Activated T-cell treated with anti-CD3 and anti-CD28 coated beads, Interleukin-2, amount 50 U/mL, for 72 hours (primary cell): ENCODE data around the gene DNASE1L2. TPM values are rescaled to one million over a fixed set of nuclear protein-coding genes. Genes with fewer than 3 reads are reported as not detected.

Experiments used
- ATAC-seq, 2 donors: fragments of 150-1000 bp; cut with Tn5 transposase; replicated peaks in 1 of 2; 2 replicates each; pipeline ENCODE4 v1.10.0; 2021; ENCODE audit warnings: moderate library complexity in 2 of 2, mild to moderate bottlenecking in 1 of 2
- DNase-seq, 2 donors: peaks; one replicate each; pipeline ENCODE4 v3.0.0; 2021 to 2022; ENCODE audit warnings: mixed read lengths in 1 of 2
- H3K27ac Mint-ChIP-seq: one replicate; pipeline ENCODE4 v1.8.0; 2022; ENCODE audit warnings: mild to moderate bottlenecking, moderate library complexity, mixed read lengths
- H3K27me3 Mint-ChIP-seq: one replicate; pipeline ENCODE4 v1.8.0; 2022; ENCODE audit warnings: low read depth, mixed read lengths
- H3K36me3 Mint-ChIP-seq, 2 donors: one replicate each; pipeline ENCODE4 v1.8.0; 2022; ENCODE audit warnings: mixed read lengths in 2 of 2, mild to moderate bottlenecking in 1 of 2; ENCODE audit not compliant: insufficient read depth in 2 of 2
- H3K4me1 Mint-ChIP-seq: one replicate; pipeline ENCODE4 v1.8.0; 2022; ENCODE audit warnings: low read depth, mixed read lengths
- H3K4me3 Mint-ChIP-seq, 2 donors: one replicate each; pipeline ENCODE4 v1.8.0; 2022; ENCODE audit warnings: mild to moderate bottlenecking in 2 of 2, mixed read lengths in 2 of 2, moderate library complexity in 2 of 2
- H3K9me3 Mint-ChIP-seq, 2 donors: one replicate each; pipeline ENCODE4 v1.8.0; 2022; ENCODE audit warnings: mixed read lengths in 2 of 2
- total RNA-seq, 2 donors: library from RNA; stranded (reverse); gene quantifications; one replicate each; pipeline ENCODE4 v1.2.3, GENCODE V29; 2022

The DNASE1L2 gene
- total RNA-seq, 2 donors from 2014 or later = 1.1 TPM

DNA sequence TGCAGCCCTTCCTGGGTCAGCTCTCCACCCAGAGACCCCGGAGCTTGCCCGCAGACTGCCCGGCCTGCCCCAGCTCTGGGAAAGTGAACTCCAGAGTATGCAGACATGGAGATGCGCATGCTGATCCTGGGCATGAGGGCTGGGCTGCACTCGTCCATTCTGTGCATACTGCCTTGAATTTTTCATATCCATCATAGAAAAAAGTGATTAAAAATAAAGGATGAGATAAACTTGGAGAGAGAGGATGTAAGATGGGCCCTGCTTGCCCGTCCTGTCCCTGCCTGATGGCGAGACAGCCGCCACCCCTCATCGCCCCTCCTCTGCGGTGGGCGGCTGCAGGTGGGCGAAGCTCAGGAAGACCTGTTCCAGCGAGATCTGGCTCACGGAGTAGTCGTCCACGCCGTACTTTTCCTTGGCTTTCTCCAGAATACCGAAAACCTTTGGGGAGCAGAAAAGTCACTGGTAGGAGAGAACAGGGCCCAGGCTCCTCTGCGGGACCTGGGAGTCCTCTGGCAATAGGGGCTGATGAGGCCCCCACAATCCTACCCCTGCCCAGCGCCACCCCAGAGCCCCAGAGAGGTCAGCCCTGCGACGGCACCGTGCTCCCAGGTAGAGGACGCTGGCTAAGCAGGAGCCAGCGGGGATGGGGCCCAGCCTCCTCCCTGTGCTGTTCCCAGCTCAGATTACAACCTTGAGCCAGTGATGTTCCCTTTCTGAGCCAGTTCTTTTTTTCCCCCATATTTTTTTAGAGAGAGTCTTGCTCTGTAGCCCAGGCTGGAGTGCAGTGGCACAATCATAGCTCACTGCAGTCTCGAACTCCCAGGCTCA is 40.3 kb downstream of the DNASE1L2 start:
- Mint-ChIP-seq H3K4me1 (no peaks in the 10 kb centered on the region), H3K27ac (no peak overlapping the region), H3K9me3 (no peaks in the 10 kb centered on the region)

DNA sequence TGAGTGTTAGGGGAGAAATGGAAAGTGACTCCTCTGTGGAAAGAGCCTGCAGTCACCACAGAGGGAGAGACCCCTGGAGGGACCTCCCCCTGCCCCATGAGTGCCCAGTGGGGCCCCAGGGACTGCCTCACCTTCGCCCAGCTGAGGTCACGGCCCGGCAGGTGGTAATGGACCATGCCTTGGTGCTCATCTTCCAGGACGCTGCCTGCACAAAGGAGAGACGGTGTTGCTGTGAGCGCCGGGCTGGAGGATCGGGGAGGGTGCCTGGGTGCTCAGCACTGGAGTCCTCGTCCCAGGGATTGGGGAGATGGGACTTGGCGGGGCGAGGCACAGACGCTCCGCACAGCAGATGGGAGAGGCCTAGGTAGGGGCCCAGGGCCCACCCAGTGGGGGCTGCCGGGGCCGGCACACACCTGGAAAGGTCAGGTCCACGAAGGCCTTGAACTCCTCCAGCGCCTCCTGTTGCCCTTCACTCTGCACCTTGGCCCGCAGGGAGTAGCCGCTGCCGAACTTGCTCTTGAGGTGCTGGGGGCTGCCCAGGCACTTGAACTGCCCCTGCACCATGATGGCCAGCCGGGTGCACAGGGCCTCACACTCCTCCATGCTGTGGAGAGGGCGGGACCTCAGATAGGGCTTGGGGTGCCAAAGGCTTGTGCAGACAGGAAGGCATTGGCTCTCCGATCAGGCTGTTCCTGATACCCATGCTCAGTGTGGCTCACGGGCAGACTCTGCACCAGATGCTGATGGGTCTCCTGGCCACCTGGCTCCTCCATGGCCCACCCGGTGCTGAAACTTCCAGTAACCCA is 41.4 kb downstream of the DNASE1L2 start:
- ATAC-seq = no peak
- Mint-ChIP-seq H3K4me1 (no peaks in the 10 kb centered on the region), H3K27me3 (no peaks in the 10 kb centered on the region)

More for the DNA sequence above, 40.3 kb downstream of the DNASE1L2 start:
- Mint-ChIP-seq H3K36me3 (no peaks in the 10 kb centered on the region), H3K4me3 (no peak overlapping the region), H3K27me3 (no peaks in the 10 kb centered on the region)
- ATAC-seq (no peak), DNase-seq (no peak)

GRCh38 chr16:2278272-2278608 is 42.0 kb downstream of the DNASE1L2 start:
- Mint-ChIP-seq H3K4me3 (no peak overlapping the region), H3K9me3 (no peaks in the 10 kb centered on the region), H3K4me1 (no peaks in the 10 kb centered on the region), H3K27me3 (no peaks in the 10 kb centered on the region), H3K36me3 (no peaks in the 10 kb centered on the region), H3K27ac (no peak overlapping the region)
- no peak for DNase-seq
- ATAC-seq = no peak

More for the DNA sequence above, 41.4 kb downstream of the DNASE1L2 start:
- no peaks in the 10 kb centered on the region for H3K9me3 Mint-ChIP-seq
- H3K4me3 Mint-ChIP-seq = no peak overlapping the region
- no peak overlapping the region for H3K27ac Mint-ChIP-seq
- no peak for DNase-seq
- H3K36me3 Mint-ChIP-seq = no peaks in the 10 kb centered on the region

DNA sequence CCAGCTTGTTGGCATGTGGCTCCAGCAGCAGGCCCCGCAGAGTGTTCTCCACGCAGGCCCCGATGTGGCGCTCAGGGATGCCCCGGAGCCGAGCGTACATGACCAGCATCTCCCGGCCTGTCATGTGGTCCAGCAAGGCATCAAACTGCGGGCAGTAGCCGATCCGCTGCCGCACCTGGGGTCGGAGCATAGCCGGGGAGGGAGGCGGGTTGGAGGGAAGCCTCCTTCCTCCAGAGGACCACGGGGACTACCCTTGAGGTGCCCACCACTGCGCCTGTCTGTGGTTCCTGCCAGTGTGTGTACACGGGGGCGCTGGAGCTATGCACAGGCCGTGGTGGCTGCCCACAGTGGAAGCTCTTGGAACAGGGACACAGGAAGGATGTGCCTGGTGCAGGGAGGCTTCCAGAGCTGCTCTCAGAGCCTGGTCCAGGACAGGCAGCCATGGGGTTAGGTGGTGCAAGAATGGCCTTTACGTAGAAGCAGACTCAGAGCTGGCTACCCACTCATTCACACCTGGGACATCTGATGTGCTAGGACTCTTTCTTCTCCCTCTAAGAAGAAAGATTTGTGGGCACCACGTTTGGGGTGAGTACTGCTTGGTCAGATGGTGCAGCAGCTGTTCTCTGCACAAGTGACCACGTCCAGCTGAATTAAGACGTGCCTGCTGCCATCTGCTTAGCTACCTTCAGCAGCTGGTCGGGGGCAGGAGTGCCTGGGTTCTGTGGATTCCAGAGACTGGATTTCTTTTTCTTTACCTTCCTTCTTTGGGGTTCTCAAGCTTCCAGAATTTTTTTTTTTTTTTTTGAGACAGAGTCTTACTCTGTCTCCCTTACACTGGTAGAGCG is 42.9 kb downstream of the DNASE1L2 start:
- Mint-ChIP-seq H3K9me3 (no peaks in the 10 kb centered on the region), H3K27me3 (no peaks in the 10 kb centered on the region), H3K4me1 (no peaks in the 10 kb centered on the region), H3K4me3 (no peak overlapping the region), H3K36me3 (no peaks in the 10 kb centered on the region), H3K27ac (no peak overlapping the region)
- ATAC-seq (no peak), DNase-seq (no peak)

GRCh38 chr16:2280461-2280860 is 44.2 kb downstream of the DNASE1L2 start:
- ATAC-seq (no peak), DNase-seq (no peak)
- no peak overlapping the region for H3K4me3 Mint-ChIP-seq
- no peaks in the 10 kb centered on the region for H3K4me1 Mint-ChIP-seq
- H3K27ac Mint-ChIP-seq = no peak overlapping the region
- no peaks in the 10 kb centered on the region for H3K27me3 Mint-ChIP-seq
- H3K9me3 Mint-ChIP-seq = no peaks in the 10 kb centered on the region
- H3K36me3 Mint-ChIP-seq = no peaks in the 10 kb centered on the region

GRCh38 chr16:2280981-2281542 is 44.8 kb downstream of the DNASE1L2 start:
- DNase-seq (no peak), ATAC-seq (no peak)
- no peaks in the 10 kb centered on the region for H3K9me3 Mint-ChIP-seq
- no peaks in the 10 kb centered on the region for H3K4me1 Mint-ChIP-seq
- no peak overlapping the region for H3K27ac Mint-ChIP-seq
- no peak overlapping the region for H3K4me3 Mint-ChIP-seq
- H3K36me3 Mint-ChIP-seq = no peaks in the 10 kb centered on the region
- H3K27me3 Mint-ChIP-seq = no peaks in the 10 kb centered on the region

GRCh38 chr16:2282262-2282661 is 46.0 kb downstream of the DNASE1L2 start:
- ATAC-seq = no peak
- no peaks in the 10 kb centered on the region for H3K4me1 Mint-ChIP-seq
- H3K9me3 Mint-ChIP-seq = no peaks in the 10 kb centered on the region
- H3K36me3 Mint-ChIP-seq = no peaks in the 10 kb centered on the region
- no peaks in the 10 kb centered on the region for H3K27me3 Mint-ChIP-seq
- DNase-seq = no peak
- H3K4me3 Mint-ChIP-seq = no peak overlapping the region
- H3K27ac Mint-ChIP-seq = no peak overlapping the region

GRCh38 chr16:2282866-2283555 is 46.8 kb downstream of the DNASE1L2 start:
- no peaks in the 10 kb centered on the region for H3K36me3 Mint-ChIP-seq
- ATAC-seq (no peak), DNase-seq (no peak)
- H3K27me3 Mint-ChIP-seq = no peaks in the 10 kb centered on the region
- no peaks in the 10 kb centered on the region for H3K4me1 Mint-ChIP-seq
- H3K9me3 Mint-ChIP-seq = no peaks in the 10 kb centered on the region
- H3K4me3 Mint-ChIP-seq = no peak overlapping the region
- no peak overlapping the region for H3K27ac Mint-ChIP-seq

GRCh38 chr16:2284001-2284770 is 47.9 kb downstream of the DNASE1L2 start:
- H3K36me3 Mint-ChIP-seq = no peaks in the 10 kb centered on the region
- H3K27ac Mint-ChIP-seq = no peak overlapping the region
- no peak overlapping the region for H3K4me3 Mint-ChIP-seq
- no peaks in the 10 kb centered on the region for H3K27me3 Mint-ChIP-seq
- ATAC-seq (no peak), DNase-seq (no peak)
- H3K4me1 Mint-ChIP-seq = no peaks in the 10 kb centered on the region
- H3K9me3 Mint-ChIP-seq = no peaks in the 10 kb centered on the region

- DNase-seq = no peak
- no peaks in the 10 kb centered on the region for H3K4me1 Mint-ChIP-seq
- no peaks in the 10 kb centered on the region for H3K27me3 Mint-ChIP-seq
- H3K27ac Mint-ChIP-seq = no peak overlapping the region
- H3K4me3 Mint-ChIP-seq = no peak overlapping the region
- H3K36me3 Mint-ChIP-seq = no peaks in the 10 kb centered on the region
- no peak for ATAC-seq
- H3K9me3 Mint-ChIP-seq = no peaks in the 10 kb centered on the region
These were observed 48.7 kb downstream of the DNASE1L2 start for GRCh38 chr16:2284797-2285576.

DNA sequence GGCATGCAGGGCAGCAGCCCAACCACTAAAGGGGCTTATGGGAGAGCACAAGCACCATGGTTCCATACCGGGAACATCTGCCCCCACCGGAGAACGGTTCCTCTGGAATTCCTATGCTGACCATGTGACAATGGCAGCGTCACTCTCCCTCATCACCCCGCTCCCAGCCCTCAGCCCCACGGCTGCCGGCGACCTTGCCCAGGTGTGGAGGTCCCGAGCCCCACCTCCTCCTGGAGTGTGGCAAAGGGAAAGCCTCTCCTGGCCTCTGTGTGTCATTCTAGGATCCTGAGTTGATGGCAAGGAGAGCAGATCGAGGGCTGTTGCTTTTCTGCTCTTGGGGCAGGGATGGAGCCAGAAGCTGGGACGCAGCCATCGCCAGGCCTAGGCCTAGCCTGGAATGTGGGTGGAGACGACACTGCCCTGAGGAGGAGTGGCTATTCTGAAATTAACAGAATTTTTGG is 49.5 kb downstream of the DNASE1L2 start:
- Mint-ChIP-seq H3K36me3 (no peaks in the 10 kb centered on the region), H3K4me3 (no peak overlapping the region), H3K27ac (no peak overlapping the region), H3K4me1 (no peaks in the 10 kb centered on the region), H3K9me3 (no peaks in the 10 kb centered on the region), H3K27me3 (no peaks in the 10 kb centered on the region)
- ATAC-seq (no peak), DNase-seq (no peak)
